Amniotic stem cell (primary cell): Measurements from ENCODE around the gene AP1M1.
"Not testable (repeated sequence)": the region's sequence is repeated elsewhere in the genome, so short reads cannot be mapped to it uniquely, and the experiment has no call there.

Source experiments
- DNase-seq: peaks from one replicate; lab custom pipeline; 2025; lab: John Stamatoyannopoulos, UW

AP1M1 gene

GRCh38 chr19:16261584-16262368 lies 64.1 kb downstream of the AP1M1 start:
- DNase-seq, result no peak

- no peak for DNase-seq
These were observed 64.9 kb downstream of the AP1M1 start for GRCh38 chr19:16262618-16263017.

GRCh38 chr19:16263141-16263761 lies 65.5 kb downstream of the AP1M1 start:
- DNase-seq, result no peak

GRCh38 chr19:16265205-16265604 lies 67.5 kb downstream of the AP1M1 start:
- no peak for DNase-seq

- DNase-seq, result no peak
These were observed 68.3 kb downstream of the AP1M1 start for GRCh38 chr19:16265890-16266585.

GRCh38 chr19:16266586-16266942 lies 68.9 kb downstream of the AP1M1 start:
- no peak for DNase-seq

GRCh38 chr19:16268676-16269319 lies 71.1 kb downstream of the AP1M1 start:
- DNase-seq, result no peak

GRCh38 chr19:16272945-16273344 lies 75.2 kb downstream of the AP1M1 start:
- DNase-seq, result no peak

GRCh38 chr19:16274447-16274846 lies 76.7 kb downstream of the AP1M1 start:
- DNase-seq, result no peak

- DNase-seq, result no peak
These were observed 82.6 kb downstream of the AP1M1 start for GRCh38 chr19:16280306-16280705.

GRCh38 chr19:16281743-16282142 lies 84.0 kb downstream of the AP1M1 start:
- no peak for DNase-seq

GRCh38 chr19:16283210-16284061 lies 85.7 kb downstream of the AP1M1 start:
- no peak for DNase-seq

GRCh38 chr19:16284505-16284904 lies 86.8 kb downstream of the AP1M1 start:
- no peak for DNase-seq

GRCh38 chr19:16285079-16285478 lies 87.4 kb downstream of the AP1M1 start:
- DNase-seq, result not testable (repeated sequence)

- no peak for DNase-seq
These were observed 88.2 kb downstream of the AP1M1 start for GRCh38 chr19:16285769-16286498.

GRCh38 chr19:16288544-16288943 lies 90.8 kb downstream of the AP1M1 start:
- DNase-seq, result no peak

- DNase-seq, result no peak
These were observed 91.9 kb downstream of the AP1M1 start for GRCh38 chr19:16289594-16289993.

- DNase-seq, result no peak
These were observed 93.0 kb downstream of the AP1M1 start for GRCh38 chr19:16290692-16291091.

- DNase-seq, result peak; percentile 39
These were observed 95.7 kb downstream of the AP1M1 start for GRCh38 chr19:16293118-16294091.

- no peak for DNase-seq
These were observed 97.3 kb downstream of the AP1M1 start for GRCh38 chr19:16295057-16295456.
